T-helper 9 cell (primary cell): ENCODE data around the gene SLIT3.

ENCODE experiments used
- DNase-seq: peaks from one replicate; pipeline ENCODE4 v3.0.0-alpha.2; 2020

The SLIT3 gene

DNA sequence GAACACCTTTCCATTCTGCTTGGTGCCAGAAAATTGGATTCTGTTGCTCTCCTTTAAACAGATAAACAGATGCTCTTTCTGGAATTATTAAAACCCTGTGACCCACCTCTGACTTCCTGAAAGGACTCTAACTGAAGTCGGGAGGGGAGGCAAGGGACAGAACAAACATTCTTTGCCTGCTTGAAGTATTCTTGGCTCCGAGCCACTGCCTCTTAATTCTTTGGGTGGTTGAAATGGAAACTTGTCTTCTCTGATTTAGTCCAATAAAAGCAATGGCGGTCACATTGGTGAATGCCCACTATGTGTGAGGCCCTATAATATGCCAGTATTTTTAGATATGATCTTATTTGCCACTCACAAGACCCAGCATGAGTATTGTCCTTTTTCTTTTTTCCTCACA, 236.8 kb downstream of the SLIT3 start:
- DNase-seq: no peak

DNA sequence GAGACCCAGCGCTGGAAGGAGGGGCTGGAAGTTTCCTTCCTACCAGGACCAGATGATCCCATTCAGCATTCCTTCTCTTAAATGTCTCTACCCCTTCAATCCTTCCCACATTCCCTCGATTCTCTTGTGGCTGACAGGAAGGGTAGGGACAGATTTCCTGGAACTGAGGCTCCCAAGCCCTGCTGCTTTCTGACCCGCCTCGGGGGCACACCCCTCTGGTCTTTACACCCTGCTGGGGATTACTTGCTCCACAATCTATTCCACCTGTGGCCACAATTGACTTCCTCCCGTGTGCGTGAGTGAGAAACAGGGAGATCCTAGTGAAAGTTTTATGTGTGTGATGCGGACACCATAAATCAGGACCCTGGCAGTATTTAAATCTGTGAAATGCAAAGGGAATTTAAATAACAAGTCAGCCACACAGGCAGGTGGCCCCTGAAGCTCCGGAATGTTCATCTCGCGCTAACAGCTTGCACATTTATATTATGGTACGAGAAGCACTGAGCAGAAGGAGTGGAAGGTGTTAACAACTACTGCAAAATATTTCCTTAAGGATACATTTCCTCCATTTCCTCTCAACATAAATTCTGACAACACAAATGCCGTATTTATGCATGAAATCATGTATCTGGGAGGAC, 237.5 kb downstream of the SLIT3 start:
- DNase-seq: no peak

DNA sequence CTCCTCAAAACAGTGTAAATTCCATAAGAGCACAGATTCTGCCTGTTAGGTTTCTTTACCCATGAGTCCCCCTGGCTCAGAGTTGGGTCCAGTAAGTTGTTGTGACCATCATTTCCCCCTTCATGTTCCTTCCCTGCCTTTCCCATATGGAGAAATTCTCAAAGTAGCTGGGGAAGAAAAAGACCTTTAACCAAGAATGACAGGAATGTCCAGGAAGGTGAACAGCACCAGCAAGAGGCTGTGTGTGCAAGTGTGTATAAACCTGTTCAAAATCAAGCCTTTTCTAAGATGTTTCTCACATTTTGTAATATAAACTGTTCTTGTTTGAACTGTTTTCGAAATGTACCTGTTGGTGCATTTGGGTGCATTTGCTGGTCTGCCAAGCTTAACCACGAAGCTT, 238.2 kb downstream of the SLIT3 start:
- no peak for DNase-seq

DNA sequence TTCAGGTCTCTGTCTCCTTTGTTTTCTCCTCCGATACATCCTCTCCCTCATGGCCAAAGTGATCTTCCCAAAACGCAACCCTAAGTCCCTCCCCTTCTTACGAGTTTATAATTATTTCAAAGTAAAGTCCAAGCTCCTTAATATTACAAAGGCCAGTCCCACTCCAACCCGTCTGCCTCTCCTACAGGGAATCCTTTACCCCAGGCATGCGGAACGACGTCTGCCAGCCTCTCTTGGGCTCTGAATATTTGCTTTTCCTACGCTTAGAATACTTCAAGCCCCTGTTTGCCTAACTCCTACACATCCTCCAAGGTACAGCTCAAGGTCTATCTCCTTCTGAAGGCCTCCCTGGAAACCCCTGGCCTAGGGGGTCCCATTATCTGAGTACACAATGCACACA, 246.4 kb downstream of the SLIT3 start:
- DNase-seq: no peak

DNA sequence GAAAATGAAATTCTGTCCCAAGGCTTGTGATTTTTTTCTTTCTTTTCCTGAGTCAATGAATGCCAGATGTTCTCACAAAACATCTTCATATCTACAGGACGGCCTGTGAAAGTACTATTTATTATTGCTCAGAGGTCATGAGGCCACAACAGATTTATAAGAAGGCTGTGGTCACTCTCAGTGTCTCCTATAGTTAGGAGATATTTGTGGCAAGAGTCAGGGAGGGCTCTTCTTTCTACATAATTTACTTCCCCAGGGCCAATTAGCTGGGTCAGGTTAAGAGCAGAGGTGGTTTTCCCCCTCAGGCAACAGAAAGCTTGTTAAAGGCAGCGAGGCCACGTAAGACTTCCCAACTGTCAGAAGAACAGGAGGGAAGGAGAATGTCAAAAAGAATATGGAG, 248.7 kb downstream of the SLIT3 start:
- DNase-seq: no peak

DNA sequence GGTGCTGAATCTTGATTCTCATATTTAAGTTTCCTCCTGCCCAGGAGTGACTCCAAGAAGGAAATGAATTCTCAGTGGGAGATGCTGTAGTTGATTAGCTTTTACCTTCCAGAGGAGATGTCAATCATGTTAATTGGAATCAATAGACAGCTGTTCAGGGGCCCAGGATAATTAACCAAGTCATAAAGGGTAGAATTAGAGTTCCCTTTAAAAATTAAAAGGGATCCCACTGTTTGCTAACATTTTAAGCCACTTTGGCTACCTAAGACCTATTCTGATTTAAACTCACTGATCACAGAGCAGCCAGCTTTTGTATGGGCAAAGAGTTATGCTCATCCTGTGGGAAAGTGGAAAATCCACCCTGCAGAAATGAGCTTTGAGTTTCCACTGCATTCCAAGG, 249.6 kb downstream of the SLIT3 start:
- no peak for DNase-seq

DNA sequence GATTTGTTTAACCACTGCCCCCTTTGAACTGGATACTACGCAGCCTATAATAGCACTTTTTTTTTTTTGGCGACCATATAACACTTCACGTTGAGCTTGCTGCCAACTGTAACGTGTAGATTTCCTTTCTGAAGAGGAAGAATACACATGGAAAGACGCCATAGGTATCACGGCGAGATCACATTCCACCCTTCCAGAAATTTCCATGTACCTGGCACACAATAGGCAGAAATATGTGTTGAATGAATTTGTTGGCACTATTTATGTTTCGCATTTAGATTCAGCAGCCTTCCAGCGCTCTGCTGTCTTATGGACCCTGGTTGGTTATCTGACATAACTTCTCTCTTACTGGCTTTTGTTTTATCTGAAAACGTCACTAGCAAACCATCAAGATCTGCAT, 250.3 kb downstream of the SLIT3 start:
- DNase-seq: no peak

DNA sequence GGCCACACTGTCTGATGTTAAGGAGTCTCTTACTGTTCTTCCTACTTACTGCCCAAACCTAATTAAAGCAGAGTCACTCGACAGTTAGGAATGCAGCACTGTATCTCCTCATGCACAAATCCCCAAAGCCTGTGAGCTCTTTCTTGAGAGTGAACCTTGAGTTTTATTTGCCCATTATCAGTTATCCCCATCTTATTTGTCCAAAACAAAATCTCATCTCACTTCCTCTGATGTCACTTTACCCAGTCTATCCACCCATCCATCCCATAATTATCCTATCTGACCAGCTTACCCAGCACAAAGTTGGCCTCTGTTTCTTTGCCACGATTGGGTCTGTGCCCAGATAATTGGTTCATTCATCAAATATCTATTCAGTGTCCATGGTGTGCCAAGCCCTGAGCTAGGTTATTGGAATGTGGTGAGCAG, 250.8 kb downstream of the SLIT3 start:
- no peak for DNase-seq

DNA sequence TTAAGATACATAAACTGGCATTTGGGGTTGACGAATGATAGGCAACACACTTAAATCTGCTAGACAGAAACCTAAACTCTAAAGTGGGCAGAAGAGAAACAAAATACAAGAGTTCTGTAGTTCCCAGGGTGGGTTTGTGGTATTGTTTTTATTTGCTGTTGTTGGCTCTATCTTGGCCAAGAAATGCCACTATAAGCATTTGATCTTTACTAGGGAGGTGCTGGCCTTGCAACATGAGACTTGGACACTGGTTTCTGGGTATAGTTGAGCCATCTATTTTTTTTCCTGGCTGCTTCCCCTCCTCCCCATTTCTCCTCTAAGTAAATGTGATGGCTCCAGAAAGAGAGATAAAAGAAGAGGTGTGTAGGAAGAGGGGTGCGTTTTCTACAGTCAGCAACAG, 251.2 kb downstream of the SLIT3 start:
- DNase-seq: no peak

DNA sequence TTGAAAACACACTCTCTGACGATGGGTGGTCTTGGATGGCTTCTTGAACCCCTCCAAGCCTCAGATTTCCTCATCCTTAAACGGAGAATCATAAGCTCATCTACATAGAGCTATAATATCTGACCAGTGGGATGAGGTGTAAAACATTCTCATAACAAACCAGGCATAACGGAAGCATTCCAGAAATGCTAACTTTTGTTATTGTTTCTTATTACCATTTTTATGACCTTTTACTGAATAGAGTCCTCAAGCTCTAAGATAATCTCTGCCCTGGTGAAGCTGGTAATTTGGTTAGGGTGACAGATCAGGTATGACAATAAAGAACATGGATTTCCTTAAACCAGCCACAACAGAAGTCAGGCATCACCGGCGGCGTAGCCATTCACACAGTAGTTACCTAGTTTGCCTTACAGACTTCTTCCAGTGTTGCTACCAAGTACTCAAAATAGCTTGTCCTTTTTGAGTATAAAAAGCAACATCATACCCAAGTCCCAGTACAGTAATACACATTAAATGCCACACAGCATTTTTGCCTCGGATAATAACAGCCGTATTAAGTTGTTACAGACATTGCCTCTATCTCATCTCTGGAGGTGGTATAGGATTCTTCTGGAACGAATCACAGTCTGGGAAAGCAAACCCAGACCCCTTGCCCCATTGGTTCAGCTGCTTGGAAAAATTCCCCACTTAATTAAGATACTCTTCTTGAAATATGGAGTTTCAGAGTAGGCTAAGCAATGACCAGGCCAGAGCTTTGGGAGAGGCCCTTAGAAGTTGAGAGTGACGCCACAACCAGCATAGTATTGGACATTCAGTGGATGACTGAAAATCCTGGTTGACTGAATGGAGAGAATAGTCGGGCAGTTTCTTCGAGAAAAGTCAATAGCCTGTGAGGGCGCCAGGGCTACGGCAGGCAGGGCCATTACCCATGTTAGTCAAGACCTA, 252.5 kb downstream of the SLIT3 start:
- no peak for DNase-seq

DNA sequence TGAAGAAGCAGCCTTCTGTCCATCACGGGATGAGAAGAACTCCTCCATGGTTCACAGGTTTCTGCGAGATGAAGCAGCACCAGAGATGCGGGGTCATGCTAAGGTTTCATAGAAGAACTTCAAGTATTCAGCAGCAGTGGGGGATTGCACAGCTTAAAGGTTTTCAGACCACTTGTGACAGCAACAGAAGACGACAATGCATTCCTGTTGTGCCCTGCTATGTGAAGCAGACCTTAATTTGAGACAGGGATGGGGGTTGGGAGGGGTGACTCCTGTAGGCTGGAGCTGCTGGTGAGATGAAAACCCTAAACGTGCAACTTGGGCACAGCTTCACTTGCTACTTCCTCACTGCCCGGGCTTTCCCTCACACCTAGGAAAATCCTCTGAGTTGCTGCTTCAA, 256.0 kb downstream of the SLIT3 start:
- no peak for DNase-seq

DNA sequence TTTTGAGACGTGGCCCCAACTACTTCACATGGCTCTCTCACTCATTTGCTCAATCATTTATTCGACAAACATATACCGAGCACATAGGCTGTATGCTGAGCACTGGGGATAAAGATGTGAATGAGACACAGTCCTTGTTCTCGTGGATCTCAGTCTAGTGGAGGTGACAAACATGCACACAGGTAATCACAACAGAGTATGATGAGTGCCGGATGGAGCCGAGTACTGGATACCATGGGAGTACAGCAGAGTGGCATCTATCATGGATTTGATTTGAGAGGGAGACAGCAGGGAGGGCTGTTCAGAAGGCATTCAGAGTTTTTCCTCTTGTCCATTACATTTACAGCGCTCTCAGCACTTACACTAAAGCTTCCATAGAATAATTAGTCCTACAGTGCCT, 259.8 kb downstream of the SLIT3 start:
- no peak for DNase-seq

DNA sequence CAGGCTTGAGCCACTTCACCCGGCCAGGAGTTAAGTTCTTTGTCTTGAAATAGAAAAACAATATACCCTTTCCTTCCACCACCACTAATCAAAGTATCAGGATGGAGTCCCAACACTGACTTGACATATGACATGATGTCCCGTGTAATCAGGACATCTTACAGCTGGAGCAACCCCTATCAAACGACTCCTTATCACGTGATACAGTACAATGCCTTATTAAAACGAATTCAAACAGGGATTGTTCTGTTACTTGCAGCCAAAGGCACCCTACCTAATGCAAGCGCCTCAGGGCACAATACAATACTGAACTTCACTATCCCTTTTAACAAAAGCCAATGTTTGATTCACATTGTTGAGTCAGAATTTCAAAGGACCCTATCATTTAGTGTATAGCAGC, 261.3 kb downstream of the SLIT3 start:
- no peak for DNase-seq

DNA sequence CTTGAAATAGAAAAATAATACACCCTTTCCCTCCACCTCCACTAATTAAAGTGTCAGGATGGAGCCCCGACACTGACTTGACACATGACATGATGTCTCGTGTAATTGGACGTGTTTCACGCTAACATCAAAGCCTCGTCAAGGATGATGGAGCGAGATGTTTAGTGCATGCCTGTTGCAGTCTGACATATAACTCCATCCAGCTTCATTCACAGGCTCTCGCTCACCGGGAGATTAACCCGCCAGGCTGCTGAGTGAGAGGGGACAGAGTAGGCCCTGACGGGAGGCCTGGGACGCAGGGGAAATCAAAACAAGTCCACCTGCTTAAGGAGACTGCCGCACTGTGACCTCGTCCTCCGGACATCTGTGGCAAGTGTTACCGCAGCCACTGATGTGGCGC, 263.5 kb downstream of the SLIT3 start:
- DNase-seq: no peak

DNA sequence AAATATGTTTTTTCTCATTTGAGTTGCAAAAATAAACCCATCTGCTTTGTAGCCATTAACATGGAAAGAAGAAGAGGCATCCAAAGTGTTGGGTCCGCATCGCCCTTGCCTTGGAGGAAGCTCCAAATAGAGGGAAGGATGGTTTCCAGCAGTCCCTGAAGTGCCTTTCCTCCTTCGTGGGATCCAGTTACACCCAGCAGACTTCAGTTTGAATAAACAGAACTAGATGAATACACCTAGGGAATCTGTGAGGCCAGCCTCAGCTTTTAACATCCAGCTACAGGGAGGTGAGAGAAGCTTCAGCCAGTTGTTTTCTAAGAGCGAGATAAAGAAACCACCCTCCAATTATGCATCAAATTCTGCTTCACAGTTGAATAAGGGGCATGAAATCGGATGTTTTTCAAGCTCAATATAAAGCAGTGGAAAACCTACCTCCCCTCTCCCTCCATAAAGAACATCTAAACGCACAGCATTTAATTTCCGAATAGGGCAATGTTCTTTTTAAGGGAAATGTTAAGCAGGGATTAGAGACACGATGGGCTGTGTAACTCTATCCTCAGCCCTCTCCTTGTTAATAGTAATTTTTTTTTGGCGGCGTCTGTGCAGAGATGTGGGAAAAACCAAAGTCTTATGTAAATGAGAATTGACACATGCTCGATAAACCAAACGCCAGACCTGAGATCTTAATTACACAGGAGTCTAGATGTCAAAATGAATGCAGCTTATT, 264.7 kb downstream of the SLIT3 start:
- DNase-seq: no peak

DNA sequence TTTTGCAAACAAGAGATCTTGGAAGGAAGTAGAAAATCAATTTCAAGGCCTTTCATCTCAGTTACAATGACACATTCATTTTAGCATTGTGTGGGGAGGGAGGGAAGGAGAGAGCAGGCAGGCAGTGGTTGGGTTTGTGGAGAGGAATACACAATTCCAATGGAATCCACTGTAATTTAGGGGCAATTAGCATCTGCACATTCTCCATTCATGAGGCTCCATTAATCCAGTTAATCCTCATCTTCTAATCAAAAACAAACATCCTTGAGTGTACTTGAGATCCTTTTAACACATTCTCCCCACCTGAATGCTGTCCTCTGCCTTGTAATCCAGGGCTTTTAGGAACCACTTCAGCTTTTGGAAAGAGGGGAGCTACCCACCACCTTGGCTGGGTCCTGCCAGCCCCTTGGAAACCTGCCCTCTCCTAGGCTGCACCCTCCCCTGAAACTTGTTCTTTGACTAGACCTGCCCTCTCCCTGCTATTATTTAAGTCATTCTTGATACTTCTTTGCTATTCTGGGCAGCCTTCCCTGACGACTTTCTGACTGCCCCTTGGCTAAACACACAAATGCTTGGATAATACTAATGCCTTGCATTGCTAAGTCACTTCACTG, 271.2 kb downstream of the SLIT3 start:
- DNase-seq: no peak

DNA sequence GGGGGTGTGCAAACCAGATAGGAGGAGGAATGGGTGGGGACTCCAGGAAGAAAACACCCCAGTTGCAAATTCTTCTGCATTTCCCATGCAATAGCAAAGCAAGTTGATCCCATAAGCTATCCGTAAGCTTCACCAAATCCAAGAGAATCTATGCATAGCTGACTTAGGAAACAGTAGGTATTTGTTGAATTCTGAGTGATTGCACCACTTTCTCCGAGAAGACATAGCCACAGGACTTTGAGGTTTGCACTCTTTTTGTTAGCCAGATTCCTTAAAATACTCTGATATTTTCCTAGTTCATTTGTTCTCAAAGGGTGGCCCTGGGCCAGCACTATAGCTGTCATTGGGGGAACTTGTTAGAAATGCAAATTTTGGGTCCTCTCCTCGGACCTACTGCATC, 271.9 kb downstream of the SLIT3 start:
- DNase-seq: no peak

DNA sequence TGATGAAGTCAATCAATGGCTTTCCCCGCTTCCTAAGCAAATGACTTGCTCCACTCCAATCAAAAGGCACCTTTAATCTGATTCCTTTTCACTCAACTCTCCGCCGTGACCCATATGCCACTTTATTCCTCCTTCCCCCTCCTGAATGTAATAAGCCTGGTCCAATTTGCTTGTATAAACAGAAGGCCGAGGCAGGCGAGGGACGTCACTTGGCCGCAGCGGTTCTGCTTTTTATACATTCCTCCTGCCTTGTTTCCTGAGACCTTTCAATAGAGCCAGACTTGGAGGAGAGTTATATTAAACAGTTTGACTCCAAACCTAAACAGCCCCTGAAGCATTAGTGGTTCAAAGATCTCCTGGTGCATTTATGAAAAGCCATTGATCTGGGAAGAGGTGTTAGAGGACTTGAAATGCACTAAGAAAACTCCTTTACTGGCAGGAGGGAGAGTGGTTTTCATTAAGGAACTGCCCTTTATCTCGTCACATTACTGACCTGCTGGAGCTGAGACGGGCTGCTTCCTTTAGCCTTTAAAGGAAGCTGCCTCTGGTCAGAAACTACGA, 273.4 kb downstream of the SLIT3 start:
- no peak for DNase-seq

DNA sequence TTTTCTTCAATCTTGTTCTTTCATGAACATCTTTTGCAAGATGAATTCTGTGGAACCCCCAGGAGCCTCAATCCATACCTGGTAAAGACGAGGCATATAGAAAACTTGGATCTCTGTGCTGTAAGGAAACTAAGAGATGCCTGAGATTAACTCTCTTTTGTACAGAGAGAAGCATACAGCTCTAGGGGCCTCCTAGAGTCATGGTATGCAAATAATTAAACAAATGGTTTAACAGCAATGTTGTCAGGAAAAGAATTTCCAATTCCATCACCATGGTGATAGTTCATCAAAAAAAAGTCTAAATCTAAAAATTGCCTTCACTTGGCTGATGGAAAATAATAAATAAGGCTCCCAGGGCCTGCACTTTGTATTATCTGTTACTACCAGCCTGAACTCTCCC, 275.4 kb downstream of the SLIT3 start:
- DNase-seq: no peak

DNA sequence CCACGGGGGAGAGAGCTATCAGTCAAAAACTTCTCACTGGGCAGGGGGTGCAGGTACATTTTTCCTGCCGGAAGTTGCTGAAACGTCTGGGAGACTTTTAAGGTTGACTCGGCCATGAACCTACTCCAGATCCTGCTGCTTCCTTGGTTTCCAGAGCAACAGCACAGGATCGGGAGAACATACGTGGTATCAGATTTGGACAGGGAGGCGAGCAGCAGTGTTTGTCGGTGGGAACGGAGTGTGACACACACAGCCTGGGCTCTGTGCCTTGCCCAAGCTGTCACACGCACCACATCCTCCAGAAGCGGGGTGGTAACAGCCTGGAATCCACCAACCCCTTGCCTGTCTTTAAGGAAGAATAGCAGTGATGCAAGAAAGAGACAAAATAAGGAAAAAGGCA, 276.5 kb downstream of the SLIT3 start:
- DNase-seq: no peak

DNA sequence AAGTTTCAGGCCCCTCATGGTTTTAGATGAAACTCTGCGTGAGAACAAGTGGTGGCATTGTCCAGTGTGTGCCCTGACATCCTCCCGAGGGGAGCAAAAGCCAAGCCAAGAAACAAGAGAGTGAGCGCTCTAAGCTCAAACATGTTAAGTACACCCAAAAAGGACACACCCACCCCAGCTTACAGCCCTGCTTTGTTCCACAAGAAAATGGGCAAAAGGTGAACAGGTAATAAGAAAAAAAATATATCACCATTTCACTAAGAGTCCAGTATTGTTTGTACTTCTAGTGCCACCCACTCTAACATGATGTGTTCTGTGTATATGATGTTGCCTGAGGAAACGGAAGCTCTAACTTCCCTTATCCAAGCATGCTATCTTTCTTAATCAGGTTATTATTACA, 278.2 kb downstream of the SLIT3 start:
- no peak for DNase-seq

DNA sequence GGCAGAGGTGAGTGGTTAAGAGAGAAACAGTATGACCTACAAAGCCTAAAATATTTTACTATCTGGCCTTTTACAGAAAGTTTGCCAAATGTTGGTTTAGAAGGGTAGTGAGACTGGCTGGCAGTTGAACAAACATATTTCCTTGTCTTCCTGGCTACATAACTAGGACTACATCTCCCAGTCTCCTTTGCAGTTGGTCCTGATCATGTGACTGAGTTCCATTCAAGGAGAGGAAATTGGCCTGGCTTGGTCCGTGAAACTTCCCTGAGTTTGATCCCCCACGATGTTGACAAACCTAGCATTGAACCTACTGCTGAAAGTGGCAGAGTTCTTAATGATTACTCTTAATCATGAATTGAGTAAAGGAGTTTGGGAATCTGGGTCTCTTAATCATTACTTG, 280.8 kb downstream of the SLIT3 start:
- no peak for DNase-seq

DNA sequence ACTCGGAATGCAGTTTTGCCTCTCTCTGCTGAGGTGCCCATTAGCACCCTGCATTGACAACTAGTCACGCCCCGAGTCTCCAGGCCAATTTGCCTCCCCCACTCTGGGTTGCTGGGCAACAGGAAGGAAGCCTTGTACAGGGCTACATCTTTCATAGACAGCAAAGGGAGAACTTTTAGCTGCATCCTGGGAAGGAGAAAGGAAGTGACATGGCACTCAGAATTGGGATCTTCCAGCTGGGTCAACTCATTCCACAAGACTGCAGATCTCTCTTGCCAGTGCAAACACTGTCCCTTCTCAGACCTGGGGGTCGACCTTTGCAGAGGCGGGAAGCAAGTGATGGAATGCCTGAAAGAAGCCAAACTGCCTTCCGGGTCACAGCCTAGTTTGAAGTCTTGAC, 282.0 kb downstream of the SLIT3 start:
- no peak for DNase-seq
